ENCODE measurements around the gene RAB11FIP4. TPM values are rescaled to one million over a fixed set of nuclear protein-coding genes. Genes with fewer than 3 reads are reported as not detected.
A peak's percentile ranks its signal among the peaks of the same experiment; 100 is the strongest.

Gene RAB11FIP4
- total RNA-seq, 1 experiment from 2014 or later, result 10.8 TPM

DNA sequence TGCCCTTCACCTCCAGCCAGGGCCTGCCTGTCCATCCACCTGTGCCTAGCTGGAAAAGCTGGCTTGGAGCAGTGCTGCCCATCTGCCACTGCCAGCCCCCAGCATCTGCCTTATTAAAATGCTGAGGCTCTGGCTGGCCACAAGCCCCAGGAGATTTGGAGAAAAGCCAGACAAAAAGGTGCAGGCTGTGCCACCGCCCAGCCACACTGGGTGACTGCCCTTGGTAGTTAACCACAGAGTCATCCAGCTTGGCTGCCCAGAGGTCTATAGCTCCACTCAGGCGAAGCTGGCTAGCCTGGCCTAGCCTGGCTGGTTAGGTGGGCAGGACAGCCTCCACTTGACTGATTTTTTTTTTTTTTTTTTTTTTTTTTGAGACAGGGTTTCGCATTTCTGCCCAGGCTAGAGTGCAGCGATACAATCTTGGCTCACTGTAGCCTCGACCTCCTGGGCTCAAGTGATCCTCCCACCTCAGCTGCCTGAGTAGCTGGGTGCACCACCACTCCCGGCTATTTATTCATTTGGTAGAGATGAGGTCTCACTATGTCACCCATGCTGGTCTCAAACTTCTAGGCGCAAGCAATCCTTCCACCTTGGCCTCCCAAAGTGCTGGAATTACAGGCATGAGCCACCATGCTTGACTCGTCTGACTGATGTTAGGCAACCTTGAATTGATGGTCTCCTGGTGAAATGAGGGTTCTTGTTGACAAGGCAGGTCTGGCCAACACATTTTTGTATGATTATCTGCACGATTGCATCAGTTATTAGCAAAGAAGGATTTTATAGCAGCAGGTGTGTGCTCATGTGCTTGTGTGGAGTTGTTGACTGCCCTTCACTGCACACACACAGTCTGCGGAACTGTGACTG lies 103.8 kb downstream of the RAB11FIP4 start:
- ATAC-seq (0 out of 2 replicates have a peak, but pooled peaks have one; percentile 16), DNase-seq (ENCODE audit: low read depth, low spot score) (no peak)
- Histone ChIP-seq H3K4me3 (ENCODE audit: low read depth in 2 of 2, low read length in 2 of 2) (no peak overlapping the region), H3K36me3 (ENCODE audit: control insufficient read depth, insufficient read depth, low read length) (no peaks in the 10 kb centered on the region), H3K27ac (ENCODE audit: low read length) (no peak overlapping the region), H3K27me3 (ENCODE audit: control insufficient read depth, insufficient read depth, low read length) (no peaks in the 10 kb centered on the region), H3K4me1 (ENCODE audit: control insufficient read depth, insufficient read depth, low read length) (peaks cover 16% of the 10 kb centered on the region), H3K9me3 (ENCODE audit: control insufficient read depth, insufficient read depth, low read depth, low read length) (no peaks in the 10 kb centered on the region)
- BruUV-seq (replicated peaks), result no TSS peak
- TF ChIP-seq SIN3A (IDR thresholded peaks at IDR 0.05; ENCODE audit: borderline replicate concordance, insufficient read depth, low read depth, low read length) (no peak), TCF7L2 (IDR thresholded peaks at IDR 0.05; ENCODE audit: low read depth, low read length) (no peak)
- TF ChIP-seq, protein P1, sequence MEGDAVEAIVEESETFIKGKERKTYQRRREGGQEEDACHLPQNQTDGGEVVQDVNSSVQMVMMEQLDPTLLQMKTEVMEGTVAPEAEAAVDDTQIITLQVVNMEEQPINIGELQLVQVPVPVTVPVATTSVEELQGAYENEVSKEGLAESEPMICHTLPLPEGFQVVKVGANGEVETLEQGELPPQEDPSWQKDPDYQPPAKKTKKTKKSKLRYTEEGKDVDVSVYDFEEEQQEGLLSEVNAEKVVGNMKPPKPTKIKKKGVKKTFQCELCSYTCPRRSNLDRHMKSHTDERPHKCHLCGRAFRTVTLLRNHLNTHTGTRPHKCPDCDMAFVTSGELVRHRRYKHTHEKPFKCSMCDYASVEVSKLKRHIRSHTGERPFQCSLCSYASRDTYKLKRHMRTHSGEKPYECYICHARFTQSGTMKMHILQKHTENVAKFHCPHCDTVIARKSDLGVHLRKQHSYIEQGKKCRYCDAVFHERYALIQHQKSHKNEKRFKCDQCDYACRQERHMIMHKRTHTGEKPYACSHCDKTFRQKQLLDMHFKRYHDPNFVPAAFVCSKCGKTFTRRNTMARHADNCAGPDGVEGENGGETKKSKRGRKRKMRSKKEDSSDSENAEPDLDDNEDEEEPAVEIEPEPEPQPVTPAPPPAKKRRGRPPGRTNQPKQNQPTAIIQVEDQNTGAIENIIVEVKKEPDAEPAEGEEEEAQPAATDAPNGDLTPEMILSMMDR (IDR thresholded peaks at IDR 0.05), result no peak
- TF ChIP-seq, protein P2, sequence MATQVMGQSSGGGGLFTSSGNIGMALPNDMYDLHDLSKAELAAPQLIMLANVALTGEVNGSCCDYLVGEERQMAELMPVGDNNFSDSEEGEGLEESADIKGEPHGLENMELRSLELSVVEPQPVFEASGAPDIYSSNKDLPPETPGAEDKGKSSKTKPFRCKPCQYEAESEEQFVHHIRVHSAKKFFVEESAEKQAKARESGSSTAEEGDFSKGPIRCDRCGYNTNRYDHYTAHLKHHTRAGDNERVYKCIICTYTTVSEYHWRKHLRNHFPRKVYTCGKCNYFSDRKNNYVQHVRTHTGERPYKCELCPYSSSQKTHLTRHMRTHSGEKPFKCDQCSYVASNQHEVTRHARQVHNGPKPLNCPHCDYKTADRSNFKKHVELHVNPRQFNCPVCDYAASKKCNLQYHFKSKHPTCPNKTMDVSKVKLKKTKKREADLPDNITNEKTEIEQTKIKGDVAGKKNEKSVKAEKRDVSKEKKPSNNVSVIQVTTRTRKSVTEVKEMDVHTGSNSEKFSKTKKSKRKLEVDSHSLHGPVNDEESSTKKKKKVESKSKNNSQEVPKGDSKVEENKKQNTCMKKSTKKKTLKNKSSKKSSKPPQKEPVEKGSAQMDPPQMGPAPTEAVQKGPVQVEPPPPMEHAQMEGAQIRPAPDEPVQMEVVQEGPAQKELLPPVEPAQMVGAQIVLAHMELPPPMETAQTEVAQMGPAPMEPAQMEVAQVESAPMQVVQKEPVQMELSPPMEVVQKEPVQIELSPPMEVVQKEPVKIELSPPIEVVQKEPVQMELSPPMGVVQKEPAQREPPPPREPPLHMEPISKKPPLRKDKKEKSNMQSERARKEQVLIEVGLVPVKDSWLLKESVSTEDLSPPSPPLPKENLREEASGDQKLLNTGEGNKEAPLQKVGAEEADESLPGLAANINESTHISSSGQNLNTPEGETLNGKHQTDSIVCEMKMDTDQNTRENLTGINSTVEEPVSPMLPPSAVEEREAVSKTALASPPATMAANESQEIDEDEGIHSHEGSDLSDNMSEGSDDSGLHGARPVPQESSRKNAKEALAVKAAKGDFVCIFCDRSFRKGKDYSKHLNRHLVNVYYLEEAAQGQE (IDR thresholded peaks at IDR 0.05; ENCODE audit: insufficient read depth in 1 of 2, low read depth in 2 of 2, low read length in 1 of 2), result no peak
- POLR2A ChIA-PET, result no interaction called here
- CTCF ChIA-PET, result interaction anchor here (0.5 kb wide), 1 partner anchor 112 kb away, joined by 3 read pairs; no protein-coding TSS in a partner anchor
- intact Hi-C loops (cut with micrococcal nuclease; ENCODE audit: unreplicated experiment) (no loop called here), in situ Hi-C loops (cut with HindIII; ENCODE audit: low pct_unique_long_range_greater_than_20kb, low sequenced_read_pairs) (no loop called here)

DNA sequence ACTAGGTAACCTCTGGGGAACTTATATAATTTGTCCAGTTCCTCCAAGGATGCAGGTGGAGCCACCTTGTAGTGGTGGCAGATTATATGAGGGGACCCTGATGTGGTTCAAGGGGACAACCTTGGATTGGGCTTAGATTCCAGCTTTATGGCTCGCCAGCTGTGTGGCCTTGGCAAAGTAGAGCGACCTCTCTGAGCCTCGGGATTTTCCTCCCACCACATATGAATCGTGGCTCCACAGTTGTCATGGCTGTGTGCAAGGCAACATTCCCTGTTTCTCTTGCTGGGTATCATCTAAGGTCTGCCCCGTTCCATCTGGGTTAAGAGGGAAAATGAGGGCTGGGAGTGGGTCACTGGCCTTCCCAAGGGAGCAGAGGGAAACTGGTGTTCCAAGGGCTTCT lies 104.6 kb downstream of the RAB11FIP4 start:
- H3K36me3 ChIP-seq (ENCODE audit: control insufficient read depth, insufficient read depth, low read length), result no peaks in the 10 kb centered on the region
- H3K27ac ChIP-seq (ENCODE audit: low read length), result no peak overlapping the region
- DNase-seq (ENCODE audit: low read depth, low spot score) (no peak), ATAC-seq (no peak)
- no peak overlapping the region for H3K4me3 ChIP-seq (ENCODE audit: low read depth in 2 of 2, low read length in 2 of 2)
- in situ Hi-C loops (cut with HindIII; ENCODE audit: low pct_unique_long_range_greater_than_20kb, low sequenced_read_pairs), result no loop called here
- TF ChIP-seq POLR2AphosphoS5 (IDR thresholded peaks at IDR 0.05; ENCODE audit: low read depth, low read length), result no peak
- TF ChIP-seq, protein P2 (IDR thresholded peaks at IDR 0.05; ENCODE audit: insufficient read depth in 1 of 2, low read depth in 2 of 2, low read length in 1 of 2), result no peak
- no peak for TF ChIP-seq TCF7L2 (IDR thresholded peaks at IDR 0.05; ENCODE audit: low read depth, low read length)
- TF ChIP-seq, protein P1 (IDR thresholded peaks at IDR 0.05), result no peak
- TF ChIP-seq SIN3A (IDR thresholded peaks at IDR 0.05; ENCODE audit: borderline replicate concordance, insufficient read depth, low read depth, low read length), result no peak
- intact Hi-C loops (cut with micrococcal nuclease; ENCODE audit: unreplicated experiment), result no loop called here
- BruUV-seq (replicated peaks), result no TSS peak
- CTCF ChIA-PET, result no interaction called here
- POLR2A ChIA-PET, result no interaction called here
- no peaks in the 10 kb centered on the region for H3K27me3 ChIP-seq (ENCODE audit: control insufficient read depth, insufficient read depth, low read length)
- H3K9me3 ChIP-seq (ENCODE audit: control insufficient read depth, insufficient read depth, low read depth, low read length), result no peaks in the 10 kb centered on the region
- H3K4me1 ChIP-seq (ENCODE audit: control insufficient read depth, insufficient read depth, low read length), result peaks cover 17% of the 10 kb centered on the region
